Thyroid gland (tissue), 4 donors: ENCODE measurements around the gene PRKCE.
A peak's percentile ranks its signal among the peaks of the same experiment; 100 is the strongest.

Source experiments
- POLR2A ChIP-seq, 2 donors: fragments of 450-650 bp; IDR thresholded peaks; one replicate each; pipeline ENCODE4 v1.6.1; 2017; ENCODE audit warnings: antibody characterized with exemption in 2 of 2, mild to moderate bottlenecking in 2 of 2, moderate library complexity in 1 of 2
- TF ChIP-seq, protein P1 (sequence below), 6 experiments: fragments of 200-600 bp in 3 of 6; fragments of 450-650 bp in 3 of 6; sonication (generic) in 3 of 6; IDR thresholded peaks; one replicate each; pipeline ENCODE4 v1.5.1; 2016 to 2019; ENCODE audit warnings: antibody characterized with exemption in 6 of 6, mild to moderate bottlenecking in 2 of 6, inconsistent platforms in 1 of 6, moderate library complexity in 1 of 6

DNA sequence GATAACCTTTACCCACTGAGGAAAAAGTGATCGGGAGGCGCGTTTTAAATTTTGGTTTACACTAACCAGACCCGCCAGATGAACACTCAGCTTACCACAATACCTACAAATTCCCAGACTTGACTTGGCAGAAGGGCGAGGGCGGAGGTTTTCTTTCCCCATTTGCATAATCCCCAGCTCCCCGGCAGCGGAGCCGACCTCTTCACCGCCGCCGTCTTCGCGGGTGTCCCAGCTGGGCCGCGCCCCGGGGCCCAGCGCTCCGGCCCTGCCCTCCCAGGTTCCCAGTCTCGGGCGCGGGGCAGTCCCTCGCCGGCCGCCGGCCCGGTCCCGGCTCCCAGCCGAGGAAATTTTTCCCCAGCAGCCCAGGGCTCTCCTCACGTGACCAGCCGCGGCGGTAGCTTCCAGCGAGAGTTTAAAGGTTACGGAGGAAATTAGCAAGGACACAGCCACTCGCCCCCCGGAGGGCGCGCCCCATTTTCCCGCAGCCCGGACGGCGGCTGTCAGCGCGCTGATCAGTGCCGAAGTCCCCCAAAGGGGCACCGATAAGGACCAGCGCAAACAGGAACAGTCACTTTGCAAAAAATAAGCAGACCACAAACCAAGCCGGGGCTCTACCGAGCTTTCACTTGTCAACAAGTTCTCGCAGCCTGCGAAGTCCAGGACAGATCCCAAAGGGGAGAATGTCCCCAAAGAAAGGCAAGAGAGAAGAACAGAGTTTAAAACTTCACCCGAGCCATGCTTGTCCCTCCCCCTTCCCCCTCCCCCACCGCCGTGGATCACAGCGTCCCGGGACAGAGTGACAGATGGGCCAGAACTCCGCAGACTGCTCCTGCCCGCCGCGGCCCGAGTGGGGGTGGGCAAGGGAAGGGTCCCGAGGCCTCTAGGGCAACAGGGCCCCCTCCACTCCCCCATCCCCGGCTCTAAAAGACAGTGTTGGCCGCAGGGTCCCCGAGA, 1.3 kb upstream of the PRKCE start:
- TF ChIP-seq, protein P1, sequence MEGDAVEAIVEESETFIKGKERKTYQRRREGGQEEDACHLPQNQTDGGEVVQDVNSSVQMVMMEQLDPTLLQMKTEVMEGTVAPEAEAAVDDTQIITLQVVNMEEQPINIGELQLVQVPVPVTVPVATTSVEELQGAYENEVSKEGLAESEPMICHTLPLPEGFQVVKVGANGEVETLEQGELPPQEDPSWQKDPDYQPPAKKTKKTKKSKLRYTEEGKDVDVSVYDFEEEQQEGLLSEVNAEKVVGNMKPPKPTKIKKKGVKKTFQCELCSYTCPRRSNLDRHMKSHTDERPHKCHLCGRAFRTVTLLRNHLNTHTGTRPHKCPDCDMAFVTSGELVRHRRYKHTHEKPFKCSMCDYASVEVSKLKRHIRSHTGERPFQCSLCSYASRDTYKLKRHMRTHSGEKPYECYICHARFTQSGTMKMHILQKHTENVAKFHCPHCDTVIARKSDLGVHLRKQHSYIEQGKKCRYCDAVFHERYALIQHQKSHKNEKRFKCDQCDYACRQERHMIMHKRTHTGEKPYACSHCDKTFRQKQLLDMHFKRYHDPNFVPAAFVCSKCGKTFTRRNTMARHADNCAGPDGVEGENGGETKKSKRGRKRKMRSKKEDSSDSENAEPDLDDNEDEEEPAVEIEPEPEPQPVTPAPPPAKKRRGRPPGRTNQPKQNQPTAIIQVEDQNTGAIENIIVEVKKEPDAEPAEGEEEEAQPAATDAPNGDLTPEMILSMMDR (IDR thresholded peaks at IDR 0.05) = peak in 1 of 6 experiments; percentile 8
- TF ChIP-seq POLR2A (IDR thresholded peaks at IDR 0.05) = peak in 1 of 2 donors; percentile 62
